ENCODE measurements around the gene DHRSX.

The DHRSX gene

DNA sequence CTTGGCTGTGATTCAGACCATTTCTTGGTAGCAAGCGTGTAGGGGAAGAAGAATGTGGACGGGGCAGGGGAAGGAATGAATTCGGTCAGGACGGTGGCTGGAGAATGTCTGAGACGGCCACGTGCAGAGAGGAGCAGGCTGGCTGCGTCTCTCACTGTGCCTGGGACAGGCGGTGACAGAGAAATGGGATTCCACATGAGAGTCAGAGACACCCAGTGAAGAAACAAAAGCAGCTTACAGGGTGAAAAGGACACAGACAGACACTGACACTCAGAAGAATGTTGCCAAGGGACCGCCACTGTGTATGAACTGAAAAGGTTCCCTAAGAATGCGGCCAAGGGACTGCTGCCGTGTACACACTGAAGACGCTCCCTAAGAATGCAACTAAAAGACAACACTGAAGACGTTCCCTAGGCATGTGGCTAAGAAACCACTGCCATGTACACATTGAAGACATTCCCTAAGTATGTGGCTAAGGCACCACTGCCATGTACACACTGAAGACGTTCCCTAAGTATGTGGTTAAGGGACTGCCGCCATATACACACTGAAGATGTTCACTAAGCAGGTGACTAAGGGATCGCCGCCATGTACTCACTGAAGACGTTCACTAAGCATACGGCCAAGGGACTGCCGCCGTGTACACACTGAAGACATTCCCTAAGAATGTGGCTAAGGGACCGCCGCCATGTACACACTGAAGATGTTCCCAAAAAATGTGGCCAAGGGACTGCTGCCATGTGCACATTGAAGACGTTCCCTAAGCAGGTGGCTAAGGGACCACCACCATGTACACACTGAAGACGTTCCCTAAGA lies 49.1 kb downstream of the DHRSX start:
- no peak for DNase-seq

DNA sequence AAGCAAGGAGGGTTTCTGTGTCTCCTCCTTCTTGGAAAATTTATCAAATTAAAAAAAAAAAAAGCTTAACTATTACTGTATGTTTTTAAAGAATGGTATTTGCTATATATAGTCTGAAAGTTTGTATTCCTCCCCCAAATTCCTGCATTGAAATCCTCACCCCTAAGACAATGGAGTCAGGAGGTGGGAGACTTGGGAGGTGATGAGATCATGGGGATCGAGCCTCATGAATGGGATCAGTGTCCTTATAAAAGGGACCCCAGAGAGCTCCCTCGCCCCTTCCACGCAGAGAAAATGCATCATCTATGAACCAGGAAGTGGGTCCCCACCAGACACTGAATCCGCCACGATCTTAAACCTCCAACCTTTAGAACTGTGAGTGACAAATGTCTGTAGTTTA lies 50.1 kb downstream of the DHRSX start:
- DNase-seq, result no peak

DNA sequence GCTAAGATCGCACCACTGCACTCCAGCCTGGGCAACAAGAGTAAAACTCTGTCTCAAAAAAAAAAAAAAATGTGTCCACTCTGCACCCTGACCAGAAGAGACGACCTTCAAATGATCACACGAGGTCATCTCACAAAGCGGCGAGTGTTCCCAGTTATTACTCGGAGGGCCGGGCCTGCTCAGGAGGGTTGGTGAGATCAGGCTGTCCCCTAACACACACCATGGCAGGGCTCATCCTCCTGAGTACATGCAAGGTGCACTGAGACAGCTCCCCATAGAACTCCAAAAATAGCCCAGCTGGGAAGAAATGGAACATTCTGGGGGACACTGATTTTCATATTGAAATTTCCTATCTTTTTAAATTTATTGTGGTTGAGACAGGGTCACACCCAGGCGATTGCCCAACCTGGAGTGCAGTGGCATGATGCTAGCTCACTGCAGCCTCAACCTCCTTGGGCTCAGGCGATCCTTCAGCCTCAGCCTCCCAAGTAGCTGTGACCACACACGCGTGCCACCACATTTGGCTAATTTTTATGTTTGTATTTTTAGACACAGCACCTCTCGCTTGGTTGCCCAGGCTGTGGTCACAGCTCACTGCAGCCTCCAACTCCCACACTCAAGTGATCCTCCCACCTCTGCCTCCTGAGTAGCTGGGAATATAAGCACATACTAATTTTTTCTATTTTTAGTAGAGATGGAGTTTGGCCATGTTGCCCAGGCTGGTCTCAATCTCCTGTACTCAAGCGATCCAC lies 51.5 kb downstream of the DHRSX start:
- no peak for DNase-seq

DNA sequence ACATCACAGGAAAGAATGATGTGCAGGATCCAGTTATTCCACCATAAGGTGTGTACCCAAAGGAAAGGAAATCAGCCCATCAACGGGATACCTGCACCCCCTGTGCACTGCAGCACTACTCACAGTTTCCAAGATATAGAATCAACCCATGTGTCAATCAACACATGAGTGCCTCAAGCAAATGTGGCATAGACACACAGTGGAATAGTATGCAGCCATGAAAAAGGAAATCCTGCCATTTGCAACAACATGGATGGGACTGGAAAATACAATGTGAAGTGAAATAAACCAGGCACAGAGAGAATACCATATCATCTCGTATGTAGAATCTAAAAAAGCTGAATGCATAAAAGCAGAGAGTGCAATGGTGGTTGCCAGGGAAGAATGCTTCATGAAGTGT lies 53.3 kb downstream of the DHRSX start:
- no peak for DNase-seq

DNA sequence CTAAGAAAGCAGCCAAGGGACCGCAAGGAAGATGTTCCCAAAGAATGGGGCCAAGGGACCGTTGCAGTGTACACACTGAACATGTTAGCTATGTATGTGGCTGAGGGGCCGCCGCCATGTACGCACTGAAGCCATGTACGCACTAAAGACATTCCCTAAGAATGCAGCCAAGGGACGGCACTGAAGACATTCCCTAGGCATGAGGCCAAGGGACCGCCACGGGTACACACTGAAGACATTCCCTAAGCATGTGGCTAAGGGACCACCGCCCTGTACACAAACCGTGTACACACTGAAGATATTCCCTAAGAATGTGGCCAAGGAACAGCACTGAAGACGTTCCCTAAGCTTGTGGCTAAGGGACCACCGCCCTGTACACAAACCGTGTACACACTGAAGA lies 54.0 kb downstream of the DHRSX start:
- no peak for DNase-seq

DNA sequence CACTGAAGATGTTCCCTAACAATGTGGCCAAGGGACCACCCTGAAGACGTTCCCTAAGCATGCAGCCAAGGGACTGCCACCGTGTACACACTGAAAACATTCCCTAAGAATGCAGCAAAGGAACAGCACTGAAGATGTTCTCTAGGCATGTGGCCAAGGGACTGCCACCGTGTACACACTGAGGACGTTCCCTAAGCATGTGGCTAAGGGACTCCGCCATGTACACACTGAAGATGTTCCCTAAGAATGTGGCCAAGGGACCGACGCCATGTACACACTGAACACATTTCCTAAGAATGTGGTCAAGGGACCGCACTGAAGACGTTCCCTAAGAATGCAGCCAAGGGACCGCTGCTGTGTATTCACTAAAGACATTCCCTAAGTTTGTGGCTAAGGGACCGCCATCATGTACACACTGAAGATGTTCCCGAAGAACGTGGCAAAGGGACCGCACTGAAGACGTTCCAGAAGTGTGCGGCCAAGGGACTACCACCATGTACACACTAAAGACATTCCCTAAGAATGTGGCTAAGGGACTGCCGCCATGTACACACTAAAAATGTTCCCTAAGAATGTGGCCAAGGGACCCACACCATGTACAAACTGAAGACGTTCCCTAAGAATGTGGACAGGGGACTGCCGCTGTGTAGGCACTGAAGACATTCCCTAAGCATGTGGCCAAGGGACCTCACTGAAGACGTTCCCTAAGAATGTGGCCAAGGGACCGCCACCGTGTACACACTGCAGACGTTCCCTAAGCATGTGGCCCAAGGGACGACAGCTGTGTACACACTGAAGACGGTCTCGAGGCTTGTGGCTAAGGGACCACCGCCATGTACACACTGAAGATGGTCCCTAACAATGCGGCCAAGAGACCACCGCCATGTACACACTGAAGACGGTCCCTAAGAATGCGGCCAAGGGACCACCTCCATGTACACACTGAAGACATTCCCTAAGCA lies 54.8 kb downstream of the DHRSX start:
- DNase-seq, result no peak

DNA sequence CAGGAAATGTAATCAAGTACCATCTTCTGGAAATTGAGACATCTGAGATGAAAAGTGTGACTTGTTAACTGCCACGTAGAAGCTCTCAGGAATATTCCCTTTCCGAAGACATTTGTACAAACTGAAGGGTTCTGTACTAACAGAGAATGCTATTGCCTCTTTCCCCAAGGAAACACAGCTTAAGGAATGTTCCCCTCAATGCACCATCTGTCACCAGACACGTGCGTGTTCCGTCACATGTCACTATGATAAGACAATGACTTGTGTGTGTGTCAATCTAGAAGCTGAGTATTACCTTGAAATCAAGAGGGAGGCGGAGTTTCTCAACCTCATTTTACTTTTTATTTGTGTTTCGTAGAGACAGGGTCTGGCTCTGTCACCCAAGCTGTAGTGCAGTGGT lies 58.1 kb downstream of the DHRSX start:
- no peak for DNase-seq

DNA sequence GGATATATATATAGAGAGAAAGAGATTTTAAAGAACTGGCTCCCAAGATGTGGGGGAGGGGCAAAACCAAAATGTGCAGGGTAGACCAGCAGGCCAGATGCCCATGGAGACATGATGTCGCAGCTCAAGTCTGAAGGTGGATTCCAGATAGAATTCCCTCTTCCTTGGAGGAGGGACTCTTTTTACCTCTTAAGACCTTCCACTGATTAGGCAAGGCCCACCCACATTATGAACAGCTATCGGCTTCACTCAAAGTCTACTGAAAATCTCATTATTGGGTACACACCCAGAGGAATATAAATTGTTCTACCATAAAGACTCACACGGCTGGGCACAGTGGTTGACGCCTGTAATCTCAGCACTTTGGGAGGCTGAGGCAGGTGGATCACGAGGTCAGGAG lies 59.3 kb downstream of the DHRSX start:
- no peak for DNase-seq

DNA sequence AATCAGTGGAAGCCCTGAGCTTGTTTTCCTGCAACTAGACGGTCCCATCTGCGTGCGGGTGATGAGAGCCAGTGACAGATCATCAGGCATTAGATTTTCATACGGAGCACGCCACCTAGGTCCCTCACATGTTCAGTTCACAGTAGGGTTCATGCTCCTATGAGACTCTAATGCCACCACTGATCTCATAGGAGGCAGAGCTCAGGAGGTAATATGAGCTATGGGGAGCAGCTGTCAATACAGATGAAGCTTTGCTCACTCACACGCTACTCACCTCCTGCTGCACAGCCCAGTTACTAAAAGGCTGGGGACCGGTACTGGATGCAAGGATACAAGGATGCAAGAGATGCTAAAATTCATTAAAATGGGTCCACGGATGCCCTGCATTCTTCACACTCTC lies 61.2 kb downstream of the DHRSX start:
- no peak for DNase-seq

DNA sequence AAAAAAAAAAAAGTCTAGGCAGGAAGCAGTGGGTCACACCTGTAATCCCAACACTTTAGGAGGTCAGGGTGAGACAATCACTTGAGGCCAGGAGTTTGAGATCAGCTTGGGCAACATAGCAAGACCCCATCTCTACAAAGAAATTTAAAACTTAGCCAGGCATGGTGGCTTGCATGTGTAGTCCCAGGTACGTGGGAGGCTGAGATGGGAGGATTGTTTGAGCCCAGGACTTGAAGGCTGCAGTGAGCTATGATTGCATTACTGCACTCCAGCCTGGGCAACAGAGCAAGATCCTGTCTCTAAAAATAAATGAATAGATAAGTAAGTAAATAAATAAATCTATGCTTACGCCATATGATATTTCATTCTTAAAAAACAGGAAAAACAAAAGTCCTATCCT lies 65.3 kb downstream of the DHRSX start:
- no peak for DNase-seq

DNA sequence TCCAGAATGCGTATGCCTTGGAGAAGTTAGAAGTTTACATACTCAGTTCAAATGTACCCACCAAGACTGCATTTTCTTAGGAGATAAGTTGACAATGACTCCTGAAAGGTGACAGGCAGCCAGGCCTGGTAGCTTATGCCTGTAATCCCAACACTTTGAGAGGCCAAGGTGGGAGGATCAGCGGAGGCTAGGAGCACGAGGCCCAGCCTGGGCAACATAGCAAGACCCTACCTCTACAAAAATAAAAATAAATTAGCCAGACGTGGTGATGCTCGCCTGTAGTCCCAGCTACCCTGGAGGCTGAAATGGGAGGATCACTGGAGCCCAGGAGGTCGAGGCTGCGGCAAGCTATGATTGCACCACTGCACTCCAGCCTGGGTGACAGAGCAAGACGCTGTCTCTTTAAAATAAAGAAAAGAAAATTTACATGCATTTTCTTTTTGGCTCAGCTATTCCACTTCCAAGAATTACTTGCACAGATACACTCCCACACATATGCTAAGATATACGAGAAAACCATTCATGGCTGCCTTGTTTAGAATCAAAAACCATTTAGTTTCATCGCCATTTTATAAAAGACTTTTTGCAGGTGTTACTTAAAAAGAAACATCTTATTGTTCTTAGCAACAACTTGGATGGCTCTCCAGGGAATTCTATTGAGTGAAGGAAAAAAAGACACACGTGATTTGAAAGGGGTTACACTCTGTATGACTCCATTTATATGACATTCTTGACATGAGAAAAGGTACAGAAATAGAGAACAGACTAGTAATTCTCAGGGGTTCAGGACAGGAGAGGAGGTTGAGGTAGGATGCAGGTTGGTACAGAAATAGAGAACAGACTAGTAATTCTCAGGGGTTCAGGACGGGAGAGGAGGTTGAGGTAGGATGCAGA lies 66.3 kb downstream of the DHRSX start:
- no peak for DNase-seq

DNA sequence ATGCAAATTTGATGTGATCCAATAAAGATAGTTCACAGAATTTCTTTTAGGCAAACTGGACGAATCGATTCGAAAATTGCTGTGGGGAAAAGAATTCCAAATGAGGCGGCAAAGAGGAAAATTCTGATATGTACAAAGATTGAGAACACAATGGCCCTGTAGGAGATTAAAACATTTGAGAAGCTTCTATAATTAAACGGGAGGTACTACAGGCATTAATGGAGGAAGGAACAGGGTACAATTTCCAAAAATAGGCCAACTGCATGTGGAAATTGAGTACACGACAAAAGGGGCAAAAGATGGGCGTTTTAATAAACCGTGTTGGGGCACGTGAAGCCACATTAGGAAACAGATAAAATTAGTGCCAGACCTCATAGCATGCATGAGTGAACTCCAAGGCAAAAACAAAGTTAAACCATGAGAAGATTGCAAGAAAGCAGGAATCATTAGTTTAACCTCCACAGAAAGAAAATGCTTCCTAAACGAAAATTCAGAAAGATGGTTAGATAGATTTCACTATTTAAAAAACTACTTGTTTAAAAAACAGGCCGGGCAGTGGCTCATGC lies 68.4 kb downstream of the DHRSX start:
- DNase-seq, result no peak

DNA sequence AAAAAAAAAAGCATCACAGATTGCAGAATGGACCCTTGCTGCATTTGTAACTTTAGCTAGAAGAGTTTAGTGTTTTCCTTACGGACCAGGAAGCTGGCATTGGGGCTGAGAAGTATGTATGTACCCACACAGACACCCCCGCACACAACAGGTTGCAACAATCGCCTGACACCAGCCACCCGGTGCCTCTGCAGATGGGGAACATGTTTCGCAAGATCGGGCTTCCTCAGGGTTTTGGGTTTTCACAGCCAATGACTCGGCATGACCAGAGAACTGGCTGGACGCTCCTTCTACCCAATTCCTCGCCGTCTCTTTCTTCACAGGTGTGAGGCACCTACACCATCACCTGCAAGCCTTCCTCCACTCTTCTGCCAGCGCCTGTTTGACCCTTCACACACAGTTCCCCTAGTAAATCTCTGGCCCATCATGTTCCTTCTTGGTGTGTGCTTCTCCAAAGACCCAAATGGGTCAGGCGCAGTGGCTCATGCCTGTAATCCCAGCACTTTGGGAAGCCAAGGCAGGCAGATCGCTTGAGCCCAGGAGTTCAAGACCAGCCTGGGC lies 70.4 kb downstream of the DHRSX start:
- DNase-seq, result peak in 1 of 2 donors; percentile 45

DNA sequence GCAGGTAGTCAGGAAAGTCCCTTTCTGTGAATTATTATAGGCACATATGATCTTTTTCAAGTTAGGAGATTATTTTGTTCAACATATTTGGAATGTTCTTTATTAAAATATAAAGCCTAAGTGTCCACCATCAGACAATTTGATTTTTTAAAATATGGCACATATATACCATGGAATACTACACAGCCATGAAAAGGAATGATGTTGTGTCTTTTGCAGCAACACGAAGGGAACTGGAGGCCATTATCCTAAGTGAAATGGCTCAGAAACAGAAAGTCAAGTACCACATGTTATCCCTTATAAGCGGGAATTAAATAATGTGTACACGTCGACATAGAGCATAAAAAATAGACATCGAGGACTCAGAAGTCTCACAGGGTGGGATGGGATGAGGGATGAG lies 73.0 kb downstream of the DHRSX start:
- no peak for DNase-seq

DNA sequence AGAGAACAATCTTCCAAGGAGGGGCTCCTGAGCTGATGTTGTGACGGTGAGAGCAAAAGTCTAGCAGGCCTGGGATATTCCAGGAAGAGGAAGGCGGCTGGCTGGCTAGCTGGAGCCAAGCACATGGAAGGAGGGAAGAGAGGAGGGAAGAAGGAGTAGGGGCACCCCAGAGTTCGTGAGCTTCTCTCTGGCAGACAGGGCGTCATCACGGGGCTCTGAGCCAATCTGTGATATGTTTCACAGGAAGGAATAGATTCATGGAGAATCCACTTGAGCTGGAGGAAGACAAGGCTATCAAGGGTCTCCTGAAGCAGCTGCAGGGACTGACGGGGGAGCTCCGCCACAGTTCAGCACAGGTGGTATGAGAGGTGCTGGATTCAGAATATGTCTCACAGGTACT lies 73.6 kb downstream of the DHRSX start:
- no peak for DNase-seq

DNA sequence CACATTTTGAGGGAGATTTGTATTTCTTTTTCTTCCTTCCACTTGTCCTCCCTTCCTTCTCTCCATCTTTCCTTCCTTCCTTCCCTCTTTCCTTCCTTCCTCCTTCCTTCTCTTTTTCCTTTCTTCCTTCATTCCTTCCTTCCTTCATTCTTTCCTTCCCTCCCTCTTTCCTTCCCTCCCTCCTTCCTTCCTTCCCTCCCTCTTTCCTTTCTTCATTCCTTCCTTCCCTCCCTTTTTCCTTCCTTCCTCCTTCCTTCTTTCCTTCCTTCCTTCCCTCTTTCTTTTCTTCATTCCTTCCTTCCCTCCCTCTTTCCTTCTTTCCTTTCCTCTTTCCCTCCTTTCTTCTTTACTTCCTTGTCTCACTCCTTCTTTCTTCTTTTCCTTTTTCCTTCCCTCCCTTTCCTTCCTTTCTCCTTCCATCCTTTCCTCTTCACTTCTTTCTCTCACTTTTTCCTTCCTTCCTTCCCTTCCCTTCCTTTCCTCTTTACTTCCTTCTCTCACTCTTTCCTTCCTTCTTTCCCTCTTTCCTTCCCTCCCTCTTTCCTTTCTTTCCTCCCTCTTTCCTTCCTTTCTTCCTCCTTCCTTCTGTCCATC lies 74.4 kb downstream of the DHRSX start:
- DNase-seq, result no peak

DNA sequence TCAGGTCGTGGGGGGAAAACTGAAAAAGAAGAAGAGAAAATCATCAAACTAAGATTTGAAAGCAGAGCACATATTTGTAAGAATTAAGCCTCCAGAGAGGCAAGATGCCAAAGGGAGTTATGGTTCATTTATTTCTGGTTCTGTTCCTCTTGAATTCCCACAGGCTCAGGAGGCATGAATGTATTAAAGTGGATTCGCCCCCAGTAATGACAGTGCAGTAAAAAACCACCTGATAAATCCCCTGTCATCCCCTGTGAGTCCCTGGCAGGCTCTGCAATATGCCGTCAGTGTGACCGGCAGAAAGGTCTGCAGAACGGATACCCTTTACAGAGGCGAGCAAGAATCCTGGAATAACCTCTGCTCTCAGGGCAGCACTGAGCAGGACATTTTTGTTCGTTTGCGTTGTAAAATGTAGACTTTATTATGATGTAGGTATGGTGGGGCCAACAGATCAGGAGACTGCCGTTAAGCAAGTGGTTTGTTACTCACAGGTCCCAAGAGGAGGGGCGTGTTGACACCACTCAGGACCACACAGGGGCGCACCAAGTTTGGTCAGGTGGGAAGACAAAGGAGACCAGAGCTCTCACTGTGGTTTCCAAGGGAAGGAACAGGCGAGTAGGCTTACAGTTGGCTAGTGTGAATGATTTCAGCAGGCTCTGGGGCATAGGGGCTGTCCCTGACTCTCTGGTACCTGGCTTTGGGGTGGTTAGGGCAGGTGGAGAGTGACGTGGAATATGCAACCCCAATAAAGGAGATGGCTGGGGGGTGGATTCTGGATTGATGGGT lies 75.3 kb downstream of the DHRSX start:
- DNase-seq, result no peak

DNA sequence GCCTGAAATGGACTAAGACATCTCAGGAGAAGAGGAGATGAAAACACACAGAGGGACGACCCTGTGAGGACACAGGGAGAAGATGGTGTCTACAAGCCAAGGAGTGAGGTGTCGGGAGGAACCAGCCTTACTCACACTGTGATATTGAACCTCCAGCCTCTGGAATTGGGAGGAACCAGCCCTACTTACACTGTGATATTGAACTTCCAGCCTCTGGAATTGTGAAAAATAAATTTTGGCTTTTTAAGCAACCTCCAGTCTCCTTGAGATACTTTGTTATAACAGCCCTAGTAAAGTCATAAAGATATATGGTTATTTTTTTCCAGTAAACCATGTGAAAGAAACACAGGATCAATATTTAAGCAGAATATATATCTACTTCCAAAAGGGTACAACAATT lies 76.5 kb downstream of the DHRSX start:
- no peak for DNase-seq

DNA sequence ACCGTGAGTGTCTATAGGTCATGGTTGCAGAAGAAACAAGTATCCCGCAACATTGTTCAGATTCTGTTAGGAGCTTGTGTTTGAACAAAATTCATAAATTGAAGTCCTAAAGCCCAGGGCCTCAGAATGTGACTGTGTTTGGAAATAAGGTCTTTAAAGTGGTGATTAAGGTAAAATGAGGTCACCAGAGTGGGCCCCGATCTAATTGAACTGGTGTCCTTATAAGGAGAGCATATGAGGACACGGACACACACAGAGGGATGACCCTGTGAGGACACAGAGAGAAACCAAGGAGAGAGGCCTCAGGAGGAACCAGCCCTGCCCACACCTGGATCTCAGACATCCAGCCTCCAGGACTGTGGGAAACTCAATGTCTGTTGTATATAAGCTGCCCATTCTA lies 76.9 kb downstream of the DHRSX start:
- no peak for DNase-seq

DNA sequence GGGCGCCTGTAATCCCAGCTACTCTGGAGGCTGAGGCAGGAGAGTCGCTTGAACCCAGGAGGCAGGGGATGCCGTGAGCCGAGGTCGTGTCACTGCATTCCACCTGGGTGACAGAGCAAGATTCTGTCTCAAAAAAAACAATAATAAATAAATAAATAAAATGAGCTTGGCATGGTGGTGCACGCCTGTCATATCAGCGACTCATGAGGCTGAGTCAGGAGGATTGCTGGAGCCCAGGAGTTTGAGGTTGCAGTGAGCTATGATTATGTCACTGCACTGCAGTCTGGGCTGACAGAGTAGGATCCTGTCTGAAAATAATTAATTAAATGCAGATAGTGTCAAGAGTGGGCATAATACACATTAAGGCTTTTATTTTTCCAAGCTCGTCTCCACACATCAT lies 77.5 kb downstream of the DHRSX start:
- no peak for DNase-seq

All from CD4-positive, alpha-beta T cell treated with Interleukin-4 for 1 hour (primary cell).